Measurements from ENCODE around the gene MT1H. TPM values are rescaled to one million over a fixed set of nuclear protein-coding genes. Genes with fewer than 3 reads are reported as not detected.
A peak's percentile ranks its signal among the peaks of the same experiment; 100 is the strongest.
"Not testable (repeated sequence)": the region's sequence is repeated elsewhere in the genome, so short reads cannot be mapped to it uniquely, and the experiment has no call there.

The MT1H gene
- 1 to 10 TPM in 1 of 2 donors, not detected in 1; 2.0 TPM for total RNA-seq
- long read RNA-seq, donor 1, result 0 reads
- long read RNA-seq, donor 2, result 0 reads

DNA sequence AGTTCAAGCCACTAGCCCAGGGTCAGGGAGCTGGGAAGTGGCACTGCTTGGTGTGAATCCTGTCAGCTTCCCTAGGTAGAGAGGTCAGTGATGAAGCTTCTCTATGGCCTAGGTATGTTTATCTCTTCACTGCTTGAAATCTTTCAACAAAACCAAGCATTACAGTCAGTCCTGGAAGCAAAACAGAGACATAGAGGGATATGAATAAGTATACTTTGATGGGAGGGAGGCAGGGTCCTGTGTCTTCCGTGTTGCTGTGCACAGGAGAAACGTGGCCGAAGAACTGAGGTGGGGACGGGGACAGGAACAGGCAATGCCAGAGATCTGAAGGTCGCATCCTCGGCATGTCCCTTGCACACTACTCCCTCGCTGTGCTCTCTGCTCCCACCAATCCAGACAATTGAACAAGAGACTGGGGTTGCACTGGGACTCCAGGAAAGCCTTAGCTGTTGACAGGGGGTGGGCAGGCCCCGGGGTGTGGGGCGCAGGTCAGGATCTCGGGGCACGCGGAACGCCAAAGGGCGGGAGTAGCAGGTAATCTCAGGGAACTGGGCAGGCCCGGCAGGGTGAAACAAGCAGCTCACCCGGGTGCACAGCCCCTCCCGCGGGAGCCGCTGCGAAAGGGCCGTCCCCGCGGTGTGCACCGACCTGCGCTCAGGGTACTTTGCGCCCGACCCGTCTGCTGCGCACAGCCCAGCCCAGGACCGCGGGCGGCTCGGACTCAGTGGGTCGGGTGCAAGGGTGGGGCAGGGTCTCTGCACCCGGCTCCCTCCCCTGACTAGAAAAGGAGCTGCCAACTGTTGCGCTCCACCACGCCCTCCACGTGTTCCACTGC lies at the start of gene MT1H:
MT1H (plus strand) TSS at position 810 of the 835 bp plus-strand sequence. CDS start 71 bp downstream, outside the sequence.
- intact Hi-C loops (cut with DNase I), result loop anchor here in 1 of 2 donors (10.0 kb wide), 1 partner anchor 66 kb away; the partner anchor contains the start of gene NUP93
- DNase-seq (ENCODE audit: low spot score), result no peak

DNA sequence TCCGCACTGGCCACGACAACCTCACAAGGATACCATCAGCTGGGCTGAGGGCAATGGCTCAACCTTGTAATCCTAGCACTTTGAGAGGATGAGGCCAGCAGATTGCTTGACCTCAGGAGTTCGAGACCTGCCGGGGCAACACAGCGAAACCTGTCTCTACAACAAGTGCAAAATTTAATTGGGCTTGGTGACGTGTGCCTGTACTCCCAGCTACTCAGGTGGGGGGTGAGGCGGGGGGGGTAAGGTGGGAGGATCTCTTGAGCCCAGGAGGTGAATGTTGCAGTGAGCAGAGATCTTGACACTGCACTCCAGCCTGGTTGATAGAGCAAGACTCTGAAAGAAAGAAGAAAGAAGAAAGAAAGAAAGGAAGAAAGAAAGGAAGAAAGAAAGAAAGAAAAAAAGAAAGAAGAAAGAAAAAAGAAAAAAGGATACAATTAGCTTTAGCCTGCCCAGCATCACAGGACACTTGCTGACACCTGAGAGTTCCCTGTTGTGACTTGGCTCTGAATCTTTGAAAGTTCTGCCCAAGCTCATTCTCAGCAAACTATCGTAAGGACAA lies 49.2 kb upstream of the MT1H start:
- intact Hi-C loops (cut with DNase I), result no loop called here

DNA sequence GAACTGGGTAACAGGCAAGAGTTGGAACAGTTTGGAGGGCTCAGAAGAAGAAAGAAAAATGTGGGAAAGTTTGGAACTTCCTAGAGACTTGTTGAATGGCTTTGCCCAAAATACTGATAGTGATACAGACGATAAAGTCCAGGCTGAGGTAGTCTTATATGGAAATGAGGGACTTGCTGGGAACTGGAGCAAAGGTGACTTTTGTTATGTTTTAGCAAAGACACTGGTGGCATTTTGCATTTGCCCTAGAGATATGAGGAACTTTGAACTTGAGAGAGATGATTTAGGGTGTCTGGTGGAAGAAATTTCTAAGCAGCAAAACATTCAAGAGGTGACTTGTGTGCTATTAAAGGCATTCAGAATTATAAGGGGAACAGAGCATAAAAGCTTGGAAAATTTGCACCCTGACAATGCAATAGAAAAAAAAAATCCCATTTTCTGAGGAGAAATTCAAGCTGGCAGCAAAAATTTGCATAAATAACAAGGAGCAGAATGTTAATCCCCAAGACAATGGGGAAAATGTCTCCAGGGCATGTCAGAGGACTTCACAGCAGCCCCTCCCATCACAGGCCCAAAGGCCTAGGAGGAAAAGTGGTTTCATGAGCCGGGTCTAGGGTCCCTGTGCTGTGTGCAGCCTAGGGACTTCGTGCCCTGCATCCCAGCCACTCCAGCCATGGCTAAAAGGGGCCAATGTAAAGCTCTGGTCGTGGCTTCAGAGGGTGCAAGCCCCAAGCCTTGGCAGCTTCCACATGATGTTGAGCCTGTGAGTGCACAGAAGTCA lies 47.8 kb upstream of the MT1H start:
- DNase-seq (ENCODE audit: low spot score); intact Hi-C loops (cut with DNase I): not testable (repeated sequence)

More for the DNA sequence above, 49.2 kb upstream of the MT1H start:
- peak; percentile 74 for DNase-seq (ENCODE audit: low spot score)

DNA sequence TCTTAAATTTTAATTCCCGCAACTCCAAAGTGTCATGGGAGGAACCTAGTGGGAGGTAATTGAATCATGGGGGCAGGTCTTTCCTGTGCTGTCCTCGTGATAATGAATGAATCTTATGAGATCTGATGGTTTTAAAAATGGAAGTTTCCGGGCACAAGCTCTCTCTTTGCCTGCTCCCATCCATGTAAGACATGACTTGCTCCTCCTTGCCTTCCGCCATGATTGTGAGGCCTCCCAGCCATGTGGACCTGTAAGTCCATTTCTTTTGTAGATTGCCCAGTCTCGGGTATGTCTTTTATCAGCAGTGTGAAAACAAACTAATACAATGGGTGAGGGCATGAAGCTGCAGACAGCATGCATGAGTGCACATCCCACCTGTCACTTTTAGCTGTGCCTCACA lies 46.4 kb upstream of the MT1H start:
- intact Hi-C loops (cut with DNase I); DNase-seq (ENCODE audit: low spot score): not testable (repeated sequence)

DNA sequence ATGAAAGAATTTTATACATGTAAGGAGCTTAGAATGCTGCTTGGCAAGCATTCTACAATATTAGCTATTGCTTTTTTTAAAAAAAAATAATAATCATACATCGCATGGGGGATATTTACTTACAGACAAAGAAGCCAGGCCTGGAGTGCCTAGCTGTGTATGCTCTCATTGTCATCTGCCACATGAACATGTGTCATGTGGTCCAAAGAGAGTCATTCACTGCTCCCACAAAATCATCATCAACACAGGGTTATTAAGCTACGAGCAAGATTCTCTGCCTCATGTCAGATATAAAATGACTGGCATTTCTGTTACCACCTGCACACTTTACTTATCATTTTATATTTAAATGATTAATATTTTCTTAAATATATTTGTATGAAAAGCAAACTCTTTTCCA lies 46.0 kb upstream of the MT1H start:
- intact Hi-C loops (cut with DNase I), result no loop called here

DNA sequence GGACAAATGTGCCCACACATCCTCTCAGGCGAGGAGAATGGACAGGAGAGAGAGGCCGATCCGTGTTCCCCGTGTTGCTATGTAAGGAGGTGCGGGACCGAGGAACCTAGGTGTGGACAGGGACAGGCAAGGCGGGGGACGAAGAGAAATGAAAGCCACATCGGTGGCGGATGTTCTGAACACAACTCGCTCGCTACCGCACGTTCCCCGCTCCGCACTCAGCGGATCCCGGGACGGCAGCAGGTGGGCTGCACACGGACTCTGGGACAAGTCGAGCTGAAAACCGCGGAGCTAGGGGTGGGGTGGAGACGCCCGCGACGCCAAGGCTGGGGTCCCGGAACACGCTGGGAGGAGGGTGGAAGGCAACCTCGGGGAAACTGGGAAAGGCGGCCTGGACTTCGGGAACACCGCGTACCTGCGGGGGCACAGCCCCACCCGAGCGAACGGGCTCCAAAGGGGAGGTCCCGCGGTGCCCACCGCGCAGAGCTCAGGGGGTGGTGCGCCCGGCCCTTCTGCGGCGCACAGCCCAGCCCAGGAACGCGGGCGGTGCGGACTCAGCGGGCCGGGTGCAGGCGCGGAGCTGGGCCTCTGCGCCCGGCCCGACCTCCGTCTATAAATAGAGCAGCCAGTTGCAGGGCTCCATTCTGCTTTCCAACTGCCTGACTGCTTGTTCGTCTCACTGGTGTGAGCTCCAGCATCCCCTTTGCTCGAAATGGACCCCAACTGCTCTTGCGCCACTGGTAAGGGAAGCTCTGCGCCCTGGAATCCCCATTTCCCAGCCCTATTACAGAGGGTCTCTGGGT lies 44.3 kb upstream of the MT1H start, which contains the start of gene MT1E:
MT1E (plus strand) TSS at position 642 of the 803 bp plus-strand sequence; CDS start at position 713, 71 bp downstream.
- intact Hi-C loops (cut with DNase I), result no loop called here

More for the DNA sequence above, 46.0 kb upstream of the MT1H start:
- no peak for DNase-seq (ENCODE audit: low spot score)

DNA sequence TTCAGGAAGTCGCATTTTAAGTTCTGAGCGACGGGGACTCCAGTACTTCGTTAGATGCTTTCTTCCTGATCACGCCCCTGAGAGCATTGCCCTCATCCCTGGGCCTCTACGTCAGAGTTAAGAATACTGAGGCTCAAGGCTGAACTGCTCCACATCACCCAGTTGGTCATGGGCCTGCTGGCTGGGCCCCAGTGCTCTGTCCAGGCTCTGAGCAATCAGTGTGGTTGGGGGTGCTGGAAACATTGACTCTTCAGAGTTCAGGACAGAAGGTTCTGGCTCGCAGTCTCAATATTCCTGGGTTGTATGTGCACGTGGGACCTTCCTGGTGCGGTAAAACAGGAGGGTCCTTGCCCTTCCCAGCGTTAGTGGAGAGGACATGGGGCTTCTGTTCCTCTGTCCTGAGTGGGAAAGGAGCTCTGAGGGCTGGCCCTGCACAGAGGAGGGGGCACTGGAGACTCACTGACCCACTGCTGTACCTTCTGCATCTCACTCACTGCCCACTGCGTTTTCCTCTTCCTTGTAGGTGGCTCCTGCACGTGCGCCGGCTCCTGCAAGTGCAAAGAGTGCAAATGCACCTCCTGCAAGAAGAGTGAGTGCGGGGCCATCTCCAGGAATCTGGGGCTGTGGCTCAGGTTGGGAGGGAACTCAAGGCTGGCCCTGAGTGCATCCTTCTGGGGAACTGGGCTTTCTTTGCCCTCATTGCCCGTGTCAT lies 43.5 kb upstream of the MT1H start:
- peak; percentile 94 for DNase-seq (ENCODE audit: low spot score)
- intact Hi-C loops (cut with DNase I), result no loop called here

More for the DNA sequence above, 44.3 kb upstream of the MT1H start, which contains the start of gene MT1E:
- peak; percentile 94 for DNase-seq (ENCODE audit: low spot score)

DNA sequence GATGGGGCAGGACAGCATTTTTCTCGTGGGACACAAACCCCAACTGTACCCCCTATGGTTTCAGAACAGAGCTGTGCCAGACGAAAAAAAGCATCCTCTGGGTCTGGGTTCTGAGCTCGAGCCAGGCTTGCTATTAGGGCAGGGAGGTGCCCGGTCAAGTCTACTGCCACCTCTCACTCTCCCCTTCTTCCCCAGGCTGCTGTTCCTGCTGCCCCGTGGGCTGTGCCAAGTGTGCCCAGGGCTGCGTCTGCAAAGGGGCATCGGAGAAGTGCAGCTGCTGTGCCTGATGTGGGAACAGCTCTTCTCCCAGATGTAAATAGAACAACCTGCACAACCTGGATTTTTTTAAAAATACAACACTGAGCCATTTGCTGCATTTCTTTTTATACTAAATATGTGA lies 42.9 kb upstream of the MT1H start:
- intact Hi-C loops (cut with DNase I), result no loop called here
- no peak for DNase-seq (ENCODE audit: low spot score)

DNA sequence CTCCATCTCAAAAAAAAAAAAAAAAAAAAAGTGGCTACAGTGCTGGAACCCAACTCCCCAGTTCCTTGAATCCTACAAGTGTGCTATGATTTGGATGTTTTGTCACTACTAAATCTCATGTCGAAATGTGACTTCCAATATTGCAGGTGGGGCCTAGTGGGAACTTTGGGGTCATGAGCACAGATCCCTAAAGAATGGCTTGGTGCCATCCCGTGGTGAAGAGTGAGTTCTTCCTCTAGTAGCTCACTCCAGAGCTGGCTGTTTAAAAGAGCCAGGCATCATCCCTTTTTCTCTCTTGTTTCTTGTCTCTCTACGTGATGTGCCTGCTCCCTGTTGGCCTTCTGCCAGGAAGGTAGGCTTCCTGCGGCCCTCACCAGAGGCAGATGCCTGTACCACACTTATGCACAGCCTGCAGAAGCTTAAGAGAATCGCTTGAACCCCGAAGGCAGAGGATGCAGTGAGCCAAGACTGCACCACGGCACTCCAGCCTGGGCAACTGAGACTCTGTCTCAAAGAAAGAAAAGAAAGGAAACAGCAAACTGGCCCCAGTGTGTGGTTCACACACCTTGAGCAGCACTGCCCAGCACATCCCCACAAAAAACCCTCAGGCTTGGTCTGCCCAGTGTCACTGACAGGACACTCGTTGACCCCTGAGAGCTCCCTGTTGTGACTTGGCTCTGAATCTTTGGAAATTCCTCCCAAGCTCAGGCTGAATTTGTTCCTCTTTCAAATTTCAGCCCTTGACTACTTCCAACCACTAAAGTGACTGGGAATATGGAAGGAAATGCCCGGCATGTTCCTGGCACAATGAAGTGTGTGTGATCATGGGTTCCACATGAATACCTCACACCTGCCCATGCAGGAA lies 40.9 kb upstream of the MT1H start:
- intact Hi-C loops (cut with DNase I), result no loop called here
- DNase-seq (ENCODE audit: low spot score), result peak; percentile 38

DNA sequence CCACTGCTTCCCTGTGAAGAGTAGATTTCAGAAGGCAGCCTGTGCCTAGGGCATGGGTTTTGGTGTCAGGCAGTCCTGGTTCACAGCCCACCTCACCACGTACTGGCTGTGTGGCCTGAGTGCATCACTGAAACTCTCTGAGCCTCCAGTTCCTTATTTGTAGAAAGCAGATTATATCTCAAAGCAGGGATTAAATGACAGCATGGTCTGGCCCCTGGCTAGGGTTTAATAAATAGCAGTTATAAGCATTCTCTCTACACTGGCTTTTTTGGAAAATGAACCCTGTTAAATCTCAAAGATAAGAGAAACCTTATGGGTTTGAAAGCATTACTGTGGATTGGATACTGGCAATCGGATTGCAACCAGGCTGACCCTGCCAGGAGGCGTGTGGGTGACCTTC lies 40.1 kb upstream of the MT1H start:
- intact Hi-C loops (cut with DNase I), result no loop called here
- DNase-seq (ENCODE audit: low spot score), result no peak

DNA sequence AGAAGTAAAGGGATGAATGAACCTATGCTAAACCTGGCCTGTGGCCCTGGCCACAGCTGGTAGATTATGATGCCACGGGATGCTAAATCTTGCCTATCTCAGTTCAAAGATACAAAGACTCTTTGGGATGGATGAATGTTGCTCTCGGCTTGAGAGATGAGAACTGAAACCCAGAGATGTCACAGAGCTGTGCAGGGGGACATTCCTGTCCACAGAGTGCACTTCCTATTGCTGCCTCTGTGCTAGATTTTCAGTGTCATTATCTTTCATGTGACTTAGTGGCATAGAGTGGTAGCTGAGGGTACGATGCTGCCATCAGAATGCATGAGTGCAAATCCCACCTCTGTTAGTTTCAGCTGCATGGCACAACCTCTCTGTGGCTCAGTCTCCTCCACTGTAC lies 39.5 kb upstream of the MT1H start:
- intact Hi-C loops (cut with DNase I), result no loop called here
- DNase-seq (ENCODE audit: low spot score), result no peak

DNA sequence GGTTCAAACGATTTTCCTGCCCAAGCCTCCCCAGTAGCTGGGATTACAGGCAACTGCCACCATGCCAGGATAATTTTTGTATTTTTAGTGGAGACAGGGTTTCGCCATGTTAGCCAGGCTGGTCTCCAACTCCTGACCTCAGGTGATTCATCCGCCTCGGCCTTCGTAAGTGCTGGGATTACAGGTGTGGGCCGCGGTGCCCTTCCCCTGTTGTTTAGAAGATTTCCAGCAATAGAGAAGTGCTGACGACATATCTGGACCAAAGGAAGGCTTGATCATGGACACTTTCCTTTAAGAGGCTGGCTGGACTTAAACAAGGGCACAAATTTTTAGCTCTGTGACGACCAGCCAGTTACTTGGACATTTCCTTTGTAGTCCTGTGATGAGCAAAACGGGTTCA lies 38.4 kb upstream of the MT1H start:
- intact Hi-C loops (cut with DNase I), result no loop called here
- DNase-seq (ENCODE audit: low spot score), result no peak

DNA sequence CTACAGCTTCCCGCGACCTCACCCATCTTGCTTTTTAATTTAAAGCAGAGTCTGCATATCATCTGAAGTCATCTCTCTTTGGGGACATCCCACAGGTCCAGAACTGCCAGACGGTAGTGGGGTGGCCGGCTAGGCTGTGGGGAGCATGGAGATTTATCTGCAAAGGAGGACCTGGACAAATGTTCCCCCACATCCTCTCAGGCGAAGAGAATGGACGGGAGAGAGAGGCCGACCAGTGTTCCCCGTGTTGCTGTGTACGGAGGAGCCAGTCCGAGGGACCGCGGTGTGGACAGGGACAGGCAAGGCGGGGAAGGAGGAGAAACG lies 37.8 kb upstream of the MT1H start:
- intact Hi-C loops (cut with DNase I), result no loop called here

DNA sequence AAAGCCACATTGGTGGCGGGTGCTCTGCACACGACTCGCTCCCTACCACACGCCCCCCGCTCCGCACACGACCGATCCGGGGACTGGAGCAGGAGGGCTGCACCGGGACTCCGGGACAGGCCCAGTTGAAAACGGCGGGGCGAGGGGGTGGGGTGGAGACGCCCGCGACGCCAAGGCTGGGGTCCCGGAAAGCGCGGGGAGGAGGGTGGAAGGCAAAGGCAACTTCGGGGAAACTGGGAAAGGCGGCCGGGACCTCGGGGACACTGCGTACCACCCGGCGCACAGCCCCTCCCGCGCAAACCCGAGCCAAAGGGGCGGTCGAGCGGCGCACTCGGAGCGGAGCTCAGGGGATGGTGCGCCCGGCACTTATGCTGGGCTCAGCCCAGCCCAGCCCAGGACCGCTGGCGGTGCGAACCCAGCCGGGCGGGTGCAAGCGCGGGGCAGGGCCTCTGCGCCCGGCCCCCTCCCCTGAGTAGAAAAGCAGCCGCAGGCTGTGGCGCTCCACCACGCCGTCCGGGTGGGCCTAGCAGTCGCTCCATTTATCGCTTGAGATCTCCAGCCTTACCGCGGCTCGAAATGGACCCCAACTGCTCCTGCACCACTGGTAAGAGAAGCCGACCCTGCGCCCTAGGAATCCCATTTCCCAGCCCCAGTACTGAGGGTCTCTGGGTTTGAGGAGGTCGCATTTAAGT lies 37.3 kb upstream of the MT1H start, which contains the start of gene MT1M:
MT1M (plus strand) TSS at position 504 of the 692 bp plus-strand sequence; CDS start at position 577, 73 bp downstream.
- intact Hi-C loops (cut with DNase I), result no loop called here
- peak; percentile 94 for DNase-seq (ENCODE audit: low spot score)

More for the DNA sequence above, 37.8 kb upstream of the MT1H start:
- no peak for DNase-seq (ENCODE audit: low spot score)

DNA sequence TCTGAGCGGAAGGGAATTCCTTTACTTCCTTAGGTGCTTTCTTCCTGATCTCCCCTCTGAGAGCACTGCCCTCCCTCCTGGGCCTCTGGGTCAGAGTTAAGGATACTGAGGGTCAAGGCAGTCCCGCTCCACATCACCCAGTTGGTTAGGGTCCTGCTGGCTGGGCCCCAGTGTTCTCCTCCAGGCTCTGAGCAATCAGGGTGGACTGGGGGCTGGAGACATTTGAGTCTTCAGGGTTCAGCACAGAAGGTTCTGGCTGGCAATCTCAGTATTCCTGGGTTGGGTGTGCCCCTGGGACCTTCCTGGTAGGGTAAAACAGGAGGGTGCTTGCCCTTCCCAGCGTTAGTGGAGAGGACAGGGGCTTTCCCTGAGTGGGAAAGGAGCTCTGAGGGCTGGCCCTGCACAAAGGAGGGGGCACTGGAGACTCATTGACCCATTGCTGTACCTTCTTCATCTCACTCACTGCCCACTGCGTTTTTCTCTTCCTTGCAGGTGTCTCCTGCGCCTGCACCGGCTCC lies 36.7 kb upstream of the MT1H start:
- peak; percentile 76 for DNase-seq (ENCODE audit: low spot score)
- intact Hi-C loops (cut with DNase I), result no loop called here

DNA sequence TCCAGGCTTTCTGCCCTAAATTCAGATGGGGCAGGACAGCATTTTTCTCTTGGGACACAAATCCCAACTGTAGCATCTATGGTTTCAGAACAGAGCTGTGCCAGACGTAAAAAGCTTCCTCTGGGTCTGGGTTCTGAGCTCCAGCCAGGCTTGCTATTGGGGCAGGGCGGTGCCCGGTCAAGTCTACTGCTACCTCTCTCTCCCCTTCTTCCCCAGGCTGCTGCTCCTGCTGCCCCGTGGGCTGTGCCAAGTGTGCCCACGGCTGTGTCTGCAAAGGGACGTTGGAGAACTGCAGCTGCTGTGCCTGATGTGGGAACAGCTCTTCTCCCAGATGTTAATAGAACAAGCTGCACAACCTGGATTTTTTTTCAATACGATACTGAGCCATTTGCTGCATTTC lies 36.1 kb upstream of the MT1H start:
- DNase-seq (ENCODE audit: low spot score), result peak; percentile 63
- intact Hi-C loops (cut with DNase I), result no loop called here
